NCI-H748 treated with DMSO at 0.1 percent for 48 hours (cell line): ENCODE data around the gene CSHL1.
"Not testable (repeated sequence)": the region's sequence is repeated elsewhere in the genome, so short reads cannot be mapped to it uniquely, and the experiment has no call there.

Experiments used
- DNase-seq: peaks from one replicate; lab custom pipeline; 2025; lab: John Stamatoyannopoulos, UW

CSHL1 gene

DNA sequence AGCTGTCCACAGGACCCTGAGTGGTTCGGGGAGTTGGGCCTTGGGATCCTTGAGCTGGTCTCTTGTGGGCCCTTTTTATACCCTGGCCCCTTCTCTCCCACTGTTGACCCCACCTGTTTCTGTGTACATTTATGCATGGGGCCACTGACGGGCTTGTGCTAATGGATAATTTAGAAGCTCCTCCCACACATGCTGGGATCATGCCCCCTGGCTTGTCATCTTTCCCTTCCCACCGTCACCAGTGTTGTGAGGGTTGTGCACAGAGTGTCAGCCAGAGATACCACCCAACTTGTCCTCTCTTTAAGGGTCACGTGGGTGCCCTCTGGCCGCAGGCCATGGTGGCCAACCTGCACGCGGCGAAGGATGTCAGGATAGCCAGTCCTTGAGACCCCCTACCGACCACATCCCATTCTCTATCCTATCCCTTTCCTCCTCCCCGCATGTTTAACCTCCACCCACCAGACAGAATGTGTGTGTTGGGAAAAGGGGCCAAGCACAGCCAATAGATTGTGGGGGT lies 7.8 kb upstream of the CSHL1 start, which contains the start of gene GH1:
Gene GH1, minus strand, starts transcription at position 51 of the 517 bp plus-strand sequence. CDS start 63 bp downstream, outside the sequence.
- not testable (repeated sequence) for DNase-seq

- no peak for DNase-seq
These were observed 7.2 kb upstream of the CSHL1 start for GRCh38 chr17:63918305-63918704.

- no peak for DNase-seq
These were observed 6.6 kb upstream of the CSHL1 start for GRCh38 chr17:63917646-63918045.

DNA sequence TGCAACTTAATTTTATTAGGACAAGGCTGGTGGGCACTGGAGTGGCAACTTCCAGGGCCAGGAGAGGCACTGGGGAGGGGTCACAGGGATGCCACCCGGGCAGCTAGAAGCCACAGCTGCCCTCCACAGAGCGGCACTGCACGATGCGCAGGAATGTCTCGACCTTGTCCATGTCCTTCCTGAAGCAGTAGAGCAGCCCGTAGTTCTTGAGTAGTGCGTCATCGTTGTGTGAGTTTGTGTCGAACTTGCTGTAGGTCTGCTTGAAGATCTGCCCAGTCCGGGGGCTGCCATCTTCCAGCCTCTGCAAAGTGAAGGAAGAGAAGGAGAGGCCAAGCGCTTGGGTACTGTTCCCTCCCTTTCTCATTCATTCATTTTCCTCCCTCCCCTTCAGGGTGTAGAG lies 6.1 kb upstream of the CSHL1 start:
- not testable (repeated sequence) for DNase-seq

DNA sequence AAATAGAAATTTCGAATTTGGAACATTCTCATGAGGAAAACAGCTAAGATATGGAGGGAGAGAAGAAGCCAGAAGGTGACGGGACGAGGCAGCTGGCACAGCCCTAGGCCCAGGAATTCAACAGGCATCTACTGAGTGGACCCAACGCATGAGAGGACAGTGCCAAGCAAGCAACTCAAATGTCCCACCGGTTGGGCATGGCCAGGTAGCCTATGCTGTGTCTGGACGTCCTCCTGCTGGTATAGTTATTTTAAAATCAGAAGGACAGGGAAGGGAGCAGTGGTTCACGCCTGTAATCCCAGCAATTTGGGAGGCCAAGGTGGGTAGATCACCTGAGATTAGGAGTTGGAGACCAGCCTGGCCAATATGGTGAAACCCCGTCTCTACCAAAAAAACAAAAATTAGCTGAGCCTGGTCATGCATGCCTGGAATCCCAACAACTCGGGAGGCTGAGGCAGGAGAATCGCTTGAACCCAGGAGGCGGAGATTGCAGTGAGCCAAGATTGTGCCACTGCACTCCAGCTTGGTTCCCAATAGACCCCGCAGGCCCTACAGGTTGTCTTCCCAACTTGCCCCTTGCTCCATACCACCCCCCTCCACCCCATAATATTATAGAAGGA lies 5.6 kb upstream of the CSHL1 start:
- no peak for DNase-seq

GRCh38 chr17:63915753-63916152 lies 4.7 kb upstream of the CSHL1 start:
- not testable (repeated sequence) for DNase-seq

- DNase-seq = no peak
These were observed 3.4 kb upstream of the CSHL1 start for GRCh38 chr17:63914471-63914870.

- peak; percentile 17 for DNase-seq
These were observed 621 bp upstream of the CSHL1 start for GRCh38 chr17:63911657-63912100.

- DNase-seq = no peak
These were observed 962 bp downstream of the CSHL1 start for GRCh38 chr17:63910096-63910495.

DNA sequence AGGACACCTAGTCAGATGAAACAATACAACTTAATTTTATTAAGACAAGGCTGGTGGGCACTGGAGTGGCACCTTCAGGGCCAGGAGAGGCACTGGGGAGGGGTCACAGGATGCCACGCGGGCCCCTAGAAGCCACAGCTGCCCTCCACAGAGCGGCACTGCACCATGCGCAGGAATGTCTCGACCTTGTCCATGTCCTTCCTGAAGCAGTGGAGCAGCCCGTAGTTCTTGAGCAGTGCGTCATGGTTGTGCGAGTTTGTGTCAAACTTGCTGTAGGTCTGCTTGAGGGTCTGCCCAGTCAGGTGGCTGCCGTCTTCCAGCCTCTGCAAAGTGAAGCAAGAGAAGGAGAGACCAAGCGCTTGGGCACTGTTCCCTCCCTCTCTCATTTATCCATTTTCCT lies 1.5 kb downstream of the CSHL1 start:
- not testable (repeated sequence) for DNase-seq

DNA sequence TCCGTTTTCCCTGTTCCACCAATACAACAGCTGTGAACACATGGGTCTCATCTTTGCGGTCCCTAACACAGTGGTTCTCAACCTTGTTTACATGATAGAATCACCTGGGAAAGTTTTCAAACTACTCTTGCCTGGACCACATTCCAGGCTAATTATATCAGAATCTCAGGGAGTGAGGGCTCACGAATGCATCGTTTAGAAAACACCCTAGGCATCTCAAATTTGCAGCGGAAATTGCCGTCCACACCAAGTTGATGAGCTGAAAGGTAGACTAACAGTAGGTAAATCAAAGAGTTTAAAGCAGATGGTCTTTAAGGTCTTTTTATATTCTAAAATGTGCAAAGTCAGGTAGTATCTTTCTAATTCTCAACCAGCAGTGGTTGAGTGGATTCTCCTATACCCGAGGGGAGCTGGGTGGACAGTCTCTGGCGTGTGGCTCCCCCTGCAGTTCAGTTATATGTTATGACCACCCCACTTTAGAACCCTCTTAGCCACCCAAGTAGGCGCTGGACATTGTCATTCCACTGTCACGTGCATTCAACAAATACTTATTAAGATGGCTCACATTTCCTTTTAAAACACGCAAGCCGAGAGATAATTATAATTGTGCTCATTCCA lies 3.8 kb downstream of the CSHL1 start:
- DNase-seq = peak; percentile 6

GRCh38 chr17:63904796-63905195 lies 6.3 kb downstream of the CSHL1 start:
- not testable (repeated sequence) for DNase-seq

- not testable (repeated sequence) for DNase-seq
These were observed 7.3 kb downstream of the CSHL1 start for GRCh38 chr17:63903787-63904201.

DNA sequence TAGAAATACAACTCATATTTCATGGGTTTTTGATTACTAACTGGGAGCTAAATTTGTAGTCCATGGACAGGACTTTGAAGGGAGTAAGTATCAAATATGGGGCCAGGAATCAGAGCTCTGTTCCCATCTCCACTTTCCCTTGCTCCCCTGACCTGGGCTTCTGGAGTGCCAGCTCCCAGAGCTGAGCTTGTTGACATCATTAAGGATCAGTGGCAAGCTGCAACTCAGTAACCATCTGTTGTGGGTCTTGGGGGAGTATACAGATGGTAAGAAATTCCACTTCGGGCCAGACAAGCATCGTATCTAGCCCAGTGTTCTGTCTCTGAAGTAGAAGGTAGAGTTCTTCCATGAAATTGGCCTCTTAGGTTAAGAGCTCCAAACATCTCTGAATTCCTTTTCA lies 9.1 kb downstream of the CSHL1 start:
- DNase-seq = not testable (repeated sequence)

DNA sequence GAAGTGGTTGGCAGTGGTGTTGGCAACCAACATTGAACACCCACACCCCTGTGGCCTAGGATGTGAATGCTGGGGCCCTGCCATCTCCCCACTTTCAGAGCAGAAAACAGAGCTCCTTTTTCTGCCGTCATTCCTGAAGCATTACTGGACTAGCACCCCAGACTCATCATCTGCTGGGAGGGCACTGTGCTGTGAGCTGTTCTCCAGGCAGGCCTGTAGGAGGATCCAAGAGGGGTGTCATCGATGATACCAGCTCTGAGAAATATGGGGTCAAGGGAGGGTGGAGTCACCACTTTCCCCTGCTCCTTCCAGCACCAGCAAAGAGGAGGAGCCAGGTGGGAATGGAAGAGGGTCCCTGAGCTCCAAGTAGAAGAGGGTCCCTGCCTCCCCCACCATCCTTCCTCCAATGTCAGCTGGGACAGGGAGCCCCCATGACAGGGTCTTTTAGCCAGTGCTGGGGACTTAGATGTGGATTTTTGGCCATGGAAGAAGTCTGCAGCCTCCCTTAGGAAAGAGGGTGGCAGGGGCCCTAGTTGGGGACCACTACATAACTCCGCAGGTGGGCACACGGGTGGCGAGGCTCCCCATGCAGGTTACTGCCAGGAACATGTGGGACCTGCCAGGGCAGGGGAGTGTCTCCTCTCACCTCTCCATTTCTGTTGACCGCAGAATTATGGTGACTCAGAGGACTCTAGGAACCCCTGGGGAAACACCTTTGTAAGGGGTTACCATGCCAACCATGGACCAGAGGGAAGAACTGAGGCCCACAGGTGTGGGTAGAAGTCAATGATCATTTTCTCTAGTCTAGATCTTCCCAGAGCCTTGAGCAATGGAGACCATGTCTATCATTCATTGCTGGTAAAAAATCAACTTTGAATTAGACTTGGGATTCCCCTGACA lies 11.9 kb downstream of the CSHL1 start:
- DNase-seq = not testable (repeated sequence)

GRCh38 chr17:63896524-63897354 lies 14.3 kb downstream of the CSHL1 start, which contains the start of gene CSH1:
CSH1 (minus strand) TSS chr17:63896574; CDS start chr17:63896511, 63 bp downstream.
- DNase-seq = not testable (repeated sequence)

DNA sequence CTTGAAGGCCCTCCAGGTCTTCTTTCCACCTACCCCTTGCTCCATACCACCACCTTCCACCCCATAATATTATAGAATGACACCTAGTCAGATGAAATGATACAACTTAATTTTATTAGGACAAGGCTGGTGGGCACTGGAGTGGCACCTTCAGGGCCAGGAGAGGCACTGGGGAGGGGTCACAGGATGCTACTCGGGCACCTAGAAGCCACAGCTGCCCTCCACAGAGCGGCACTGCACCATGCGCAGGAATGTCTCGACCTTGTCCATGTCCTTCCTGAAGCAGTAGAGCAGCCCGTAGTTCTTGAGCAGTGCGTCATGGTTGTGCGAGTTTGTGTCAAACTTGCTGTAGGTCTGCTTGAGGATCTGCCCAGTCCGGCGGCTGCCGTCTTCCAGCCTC lies 16.2 kb downstream of the CSHL1 start:
- not testable (repeated sequence) for DNase-seq

- DNase-seq = not testable (repeated sequence)
These were observed 17.0 kb downstream of the CSHL1 start for GRCh38 chr17:63894021-63894420.

GRCh38 chr17:63892316-63893037 lies 18.6 kb downstream of the CSHL1 start:
- not testable (repeated sequence) for DNase-seq

DNA sequence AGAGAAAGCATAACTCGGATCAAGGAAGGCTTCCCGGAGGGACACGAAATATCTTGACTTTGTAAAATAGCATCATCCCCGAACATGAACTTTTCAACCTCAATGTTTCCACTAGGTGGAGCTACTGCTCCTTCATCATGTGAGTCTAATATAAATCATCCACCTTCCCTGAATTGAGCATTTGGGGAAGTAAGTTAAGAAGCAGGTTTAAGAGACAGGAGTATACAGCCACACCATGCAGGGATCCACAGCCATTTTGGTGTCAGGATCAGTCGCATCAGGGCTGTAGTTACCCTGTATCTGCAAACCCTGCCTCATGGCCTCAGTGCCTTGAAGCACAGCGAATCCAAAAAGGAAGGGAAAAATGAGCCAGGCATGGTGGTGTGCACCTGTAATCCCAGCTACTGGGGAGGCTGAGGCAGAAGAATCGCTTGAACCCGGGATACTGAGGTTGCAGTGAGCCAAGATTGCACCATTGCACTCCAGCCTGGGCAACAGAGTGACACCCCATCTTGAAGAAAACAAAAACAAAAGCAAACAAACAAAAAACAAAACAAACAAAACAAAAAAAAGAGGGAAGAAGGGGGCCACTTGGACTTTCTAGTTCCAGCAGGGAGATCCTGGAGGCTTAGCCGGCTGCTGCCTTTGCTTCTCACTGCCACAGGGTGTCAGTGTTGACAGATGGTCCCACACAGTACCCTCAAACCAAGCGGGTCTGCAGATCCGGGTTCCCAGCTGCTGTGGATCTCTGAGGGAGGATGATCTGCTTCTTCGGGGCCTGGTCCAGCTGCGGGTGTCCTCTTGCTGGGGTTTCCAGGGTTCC lies 21.8 kb downstream of the CSHL1 start:
- not testable (repeated sequence) for DNase-seq
